WTC11 (cell line): Measurements from ENCODE around the gene TBC1D22A. TPM values are rescaled to one million over a fixed set of nuclear protein-coding genes. Genes with fewer than 3 reads are reported as not detected.

ENCODE experiments used
- ATAC-seq: fragments of 200-7000 bp; cut with Tn5 transposase; 2 replicates; pipeline ENCODE4 v1.10.0; 2021; ENCODE audit warnings: mild to moderate bottlenecking, moderate library complexity
- CTCF ChIA-PET: fragments of 300-600 bp; sonication (Branson Sonifier 250); formaldehyde crosslinking; loops from one replicate; lab custom pipeline; 2021; ENCODE audit warnings: antibody characterized with exemption; lab: Charles Lee
- POLR2A ChIA-PET: fragments of 350-600 bp; sonication (Branson Sonifier 250); formaldehyde crosslinking; loops from one replicate; lab custom pipeline; 2021; ENCODE audit warnings: antibody characterized with exemption; lab: Charles Lee
- DNase-seq: peaks from one replicate; pipeline ENCODE4 v3.0.0; 2021; ENCODE audit warnings: low spot score
- H3K27ac Mint-ChIP-seq: 2 replicates; pipeline ENCODE4 v1.8.0; 2021; ENCODE audit warnings: mixed read lengths
- H3K27me3 Mint-ChIP-seq: 2 replicates; pipeline ENCODE4 v1.8.0; 2021; ENCODE audit warnings: low read depth, mild to moderate bottlenecking, moderate library complexity, mixed read lengths
- H3K36me3 Mint-ChIP-seq: 2 replicates; pipeline ENCODE4 v1.8.0; 2021; ENCODE audit warnings: mixed read lengths
- H3K4me1 Mint-ChIP-seq: 2 replicates; pipeline ENCODE4 v1.8.0; 2022; ENCODE audit warnings: mixed read lengths
- H3K4me3 Mint-ChIP-seq: 2 replicates; pipeline ENCODE4 v1.8.0; 2021; ENCODE audit warnings: mild to moderate bottlenecking, moderate library complexity, mixed read lengths
- H3K9me3 Mint-ChIP-seq: 2 replicates; pipeline ENCODE4 v1.8.0; 2021; ENCODE audit warnings: mixed read lengths
- ATF1 ChIP-seq: sonication (generic); formaldehyde crosslinking; IDR thresholded peaks from 2 replicates; pipeline ENCODE4 v1.8.1; 2023; ENCODE audit warnings: mild to moderate bottlenecking, moderate library complexity, missing genetic modification reagents
- CBFB ChIP-seq: sonication (generic); formaldehyde crosslinking; IDR thresholded peaks from 2 replicates; pipeline ENCODE4 v1.8.1; 2022; ENCODE audit warnings: mild to moderate bottlenecking, low read depth, missing genetic modification reagents
- ELF4 ChIP-seq: sonication (generic); formaldehyde crosslinking; IDR thresholded peaks from 2 replicates; pipeline ENCODE4 v1.8.1; 2022; ENCODE audit warnings: low read depth, mild to moderate bottlenecking, moderate library complexity, missing genetic modification reagents
- FOXP1 ChIP-seq: sonication (generic); formaldehyde crosslinking; IDR thresholded peaks from 2 replicates; pipeline ENCODE4 v1.8.0; 2022; ENCODE audit warnings: missing genetic modification reagents, mild to moderate bottlenecking, moderate library complexity, borderline replicate concordance
- KAT7 ChIP-seq: sonication (generic); formaldehyde crosslinking; IDR thresholded peaks from 2 replicates; pipeline ENCODE4 v1.8.1; 2023; ENCODE audit warnings: missing genetic modification reagents, mild to moderate bottlenecking, borderline replicate concordance
- MYBL2 ChIP-seq: sonication (generic); formaldehyde crosslinking; IDR thresholded peaks from 2 replicates; pipeline ENCODE4 v1.8.1; 2023; ENCODE audit warnings: mild to moderate bottlenecking, moderate library complexity, missing genetic modification reagents
- OVOL2 ChIP-seq: fragments of 250-450 bp; sonication (Bioruptor Pico); IDR thresholded peaks from 2 replicates; pipeline ENCODE4 v1.9.0; 2021; ENCODE audit warnings: mild to moderate bottlenecking, borderline replicate concordance
- SMAD3 ChIP-seq: sonication (generic); formaldehyde crosslinking; IDR thresholded peaks from 2 replicates; pipeline ENCODE4 v1.8.0; 2022; ENCODE audit warnings: missing genetic modification reagents, mild to moderate bottlenecking, borderline replicate concordance
- ZNF219 ChIP-seq: sonication (generic); formaldehyde crosslinking; IDR thresholded peaks from 2 replicates; pipeline ENCODE4 v1.8.0; 2023; ENCODE audit warnings: missing genetic modification reagents, mild to moderate bottlenecking, borderline replicate concordance
- total RNA-seq: library from RNA; stranded (reverse); gene quantifications from 3 replicates; pipeline ENCODE4 v1.2.3, GENCODE V29; 2021
- TF ChIP-seq, protein P1 (sequence below): sonication (generic); formaldehyde crosslinking; IDR thresholded peaks from 2 replicates; pipeline ENCODE4 v1.8.1; 2022; ENCODE audit warnings: mild to moderate bottlenecking, missing genetic modification reagents, moderate library complexity, borderline replicate concordance
- TF ChIP-seq, protein P2 (sequence below): sonication (generic); formaldehyde crosslinking; IDR thresholded peaks from 2 replicates; pipeline ENCODE4 v1.8.0; 2022; ENCODE audit warnings: mild to moderate bottlenecking, missing genetic modification reagents
- TF ChIP-seq, protein P3 (sequence below): sonication (generic); formaldehyde crosslinking; IDR thresholded peaks from 2 replicates; pipeline ENCODE4 v1.8.0; 2022; ENCODE audit warnings: missing genetic modification reagents
- TF ChIP-seq, protein P4 (sequence below): sonication (generic); formaldehyde crosslinking; IDR thresholded peaks from 2 replicates; pipeline ENCODE4 v1.8.1; 2023; ENCODE audit warnings: mild to moderate bottlenecking, missing genetic modification reagents
- TF ChIP-seq, protein P5 (sequence below): sonication (generic); formaldehyde crosslinking; IDR thresholded peaks from 2 replicates; pipeline ENCODE4 v1.8.0; 2022; ENCODE audit warnings: mild to moderate bottlenecking, missing genetic modification reagents
- TF ChIP-seq, protein P6 (sequence below): sonication (generic); formaldehyde crosslinking; conservative IDR thresholded peaks from 2 replicates; pipeline ENCODE4 v1.8.1; 2022; ENCODE audit warnings: mild to moderate bottlenecking, missing genetic modification reagents

TBC1D22A gene
- total RNA-seq, 1 experiment from 2014 or later: 18.1 TPM

DNA sequence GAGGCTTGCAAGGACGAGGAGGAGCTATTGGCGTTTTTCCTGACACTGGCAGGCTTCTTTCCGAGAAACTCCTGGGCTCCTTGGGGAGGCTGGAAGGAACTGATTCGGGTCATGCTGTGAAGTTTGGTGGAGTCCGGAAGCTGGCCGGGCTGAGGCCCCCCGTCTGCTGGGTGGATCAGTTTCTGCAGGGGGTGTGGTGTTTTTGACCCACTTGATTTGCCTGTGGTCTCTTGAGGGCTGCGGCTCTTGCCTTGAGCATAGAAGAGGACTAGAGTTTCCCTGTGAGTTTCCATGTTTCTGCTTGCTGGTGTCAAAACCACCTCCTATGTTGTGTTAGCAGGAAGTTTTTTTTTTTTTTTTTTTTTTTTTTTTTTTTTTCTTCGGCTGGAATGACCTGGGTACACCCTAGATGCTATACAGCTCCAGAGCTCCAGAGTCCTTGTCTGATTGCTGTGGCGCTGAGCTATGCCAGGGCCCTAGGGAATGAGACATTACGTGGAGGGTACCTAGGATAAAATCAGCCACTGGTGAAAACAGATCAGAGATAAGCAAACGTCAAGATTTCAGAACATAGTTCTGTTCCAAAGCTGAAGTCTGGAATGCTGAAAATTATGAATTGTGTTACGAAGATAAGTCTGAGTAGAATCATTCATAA lies 728 bp downstream of the TBC1D22A start:
- POLR2A ChIA-PET: interaction anchor here (0.6 to 1.4 kb wide), 6 partner anchors 11 to 123 kb away, joined by 3 to 7 read pairs (median 4); no protein-coding TSS in a partner anchor

DNA sequence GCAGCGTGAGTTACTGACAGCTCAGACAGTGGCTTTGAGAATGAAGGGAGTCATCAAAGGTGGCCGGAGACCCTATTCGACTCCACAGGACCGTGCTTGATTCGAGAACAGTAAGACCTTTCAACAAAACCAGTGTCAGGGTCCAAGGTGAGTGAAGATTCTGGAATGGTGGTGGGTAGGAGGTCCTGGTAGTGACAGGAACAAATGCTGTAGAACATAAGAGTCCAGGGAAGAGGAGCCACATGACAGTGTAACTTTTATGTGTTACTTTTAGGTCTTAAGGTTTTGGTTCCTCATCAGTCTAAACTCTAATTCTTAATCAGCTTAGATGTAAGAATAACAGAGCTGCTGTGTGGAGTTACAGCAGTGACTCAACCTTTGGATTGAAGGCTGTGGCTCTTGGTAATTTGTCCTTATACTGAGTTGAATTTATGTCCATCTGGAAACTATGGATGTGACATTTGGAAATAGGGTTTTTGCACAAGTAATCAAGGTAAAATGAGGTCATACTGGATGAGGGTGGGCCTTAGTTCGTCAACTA lies 1.8 kb downstream of the TBC1D22A start:
- TF ChIP-seq KAT7 (CRISPR knock-in tag): no peak
- TF ChIP-seq, protein P1, sequence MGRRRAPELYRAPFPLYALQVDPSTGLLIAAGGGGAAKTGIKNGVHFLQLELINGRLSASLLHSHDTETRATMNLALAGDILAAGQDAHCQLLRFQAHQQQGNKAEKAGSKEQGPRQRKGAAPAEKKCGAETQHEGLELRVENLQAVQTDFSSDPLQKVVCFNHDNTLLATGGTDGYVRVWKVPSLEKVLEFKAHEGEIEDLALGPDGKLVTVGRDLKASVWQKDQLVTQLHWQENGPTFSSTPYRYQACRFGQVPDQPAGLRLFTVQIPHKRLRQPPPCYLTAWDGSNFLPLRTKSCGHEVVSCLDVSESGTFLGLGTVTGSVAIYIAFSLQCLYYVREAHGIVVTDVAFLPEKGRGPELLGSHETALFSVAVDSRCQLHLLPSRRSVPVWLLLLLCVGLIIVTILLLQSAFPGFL: no peak
- TF ChIP-seq, protein P2, sequence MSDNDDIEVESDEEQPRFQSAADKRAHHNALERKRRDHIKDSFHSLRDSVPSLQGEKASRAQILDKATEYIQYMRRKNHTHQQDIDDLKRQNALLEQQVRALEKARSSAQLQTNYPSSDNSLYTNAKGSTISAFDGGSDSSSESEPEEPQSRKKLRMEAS (CRISPR knock-in tag): no peak
- H3K27ac Mint-ChIP-seq: no peak overlapping the region; the same call in 1 of the 2 replicates
- H3K36me3 Mint-ChIP-seq: no peaks in the 10 kb centered on the region
- CTCF ChIA-PET: interaction anchor here (1.2 to 1.4 kb wide), 2 partner anchors 84 to 200 kb away, joined by 3 to 4 read pairs; no protein-coding TSS in a partner anchor
- no peaks in the 10 kb centered on the region for H3K27me3 Mint-ChIP-seq
- H3K4me3 Mint-ChIP-seq: peak overlapping the region; percentile 99
- ATAC-seq (no peak), DNase-seq (no peak)
- H3K9me3 Mint-ChIP-seq: no peaks in the 10 kb centered on the region
- POLR2A ChIA-PET: no interaction called here
- peaks cover 20% of the 10 kb centered on the region for H3K4me1 Mint-ChIP-seq

More for the DNA sequence above, 728 bp downstream of the TBC1D22A start:
- peak overlapping the region; percentile 99 for H3K4me3 Mint-ChIP-seq
- ATAC-seq: peak; percentile 4
- H3K4me1 Mint-ChIP-seq: peaks cover 20% of the 10 kb centered on the region
- TF ChIP-seq SMAD3 (CRISPR knock-in tag) (no peak), FOXP1 (no peak), ATF1 (CRISPR knock-in tag) (no peak), ZNF219 (CRISPR knock-in tag) (no peak), MYBL2 (CRISPR knock-in tag) (no peak), OVOL2 (CRISPR knock-in tag) (no peak), CBFB (CRISPR knock-in tag) (no peak), ELF4 (CRISPR knock-in tag) (no peak)
- TF ChIP-seq, protein P3, sequence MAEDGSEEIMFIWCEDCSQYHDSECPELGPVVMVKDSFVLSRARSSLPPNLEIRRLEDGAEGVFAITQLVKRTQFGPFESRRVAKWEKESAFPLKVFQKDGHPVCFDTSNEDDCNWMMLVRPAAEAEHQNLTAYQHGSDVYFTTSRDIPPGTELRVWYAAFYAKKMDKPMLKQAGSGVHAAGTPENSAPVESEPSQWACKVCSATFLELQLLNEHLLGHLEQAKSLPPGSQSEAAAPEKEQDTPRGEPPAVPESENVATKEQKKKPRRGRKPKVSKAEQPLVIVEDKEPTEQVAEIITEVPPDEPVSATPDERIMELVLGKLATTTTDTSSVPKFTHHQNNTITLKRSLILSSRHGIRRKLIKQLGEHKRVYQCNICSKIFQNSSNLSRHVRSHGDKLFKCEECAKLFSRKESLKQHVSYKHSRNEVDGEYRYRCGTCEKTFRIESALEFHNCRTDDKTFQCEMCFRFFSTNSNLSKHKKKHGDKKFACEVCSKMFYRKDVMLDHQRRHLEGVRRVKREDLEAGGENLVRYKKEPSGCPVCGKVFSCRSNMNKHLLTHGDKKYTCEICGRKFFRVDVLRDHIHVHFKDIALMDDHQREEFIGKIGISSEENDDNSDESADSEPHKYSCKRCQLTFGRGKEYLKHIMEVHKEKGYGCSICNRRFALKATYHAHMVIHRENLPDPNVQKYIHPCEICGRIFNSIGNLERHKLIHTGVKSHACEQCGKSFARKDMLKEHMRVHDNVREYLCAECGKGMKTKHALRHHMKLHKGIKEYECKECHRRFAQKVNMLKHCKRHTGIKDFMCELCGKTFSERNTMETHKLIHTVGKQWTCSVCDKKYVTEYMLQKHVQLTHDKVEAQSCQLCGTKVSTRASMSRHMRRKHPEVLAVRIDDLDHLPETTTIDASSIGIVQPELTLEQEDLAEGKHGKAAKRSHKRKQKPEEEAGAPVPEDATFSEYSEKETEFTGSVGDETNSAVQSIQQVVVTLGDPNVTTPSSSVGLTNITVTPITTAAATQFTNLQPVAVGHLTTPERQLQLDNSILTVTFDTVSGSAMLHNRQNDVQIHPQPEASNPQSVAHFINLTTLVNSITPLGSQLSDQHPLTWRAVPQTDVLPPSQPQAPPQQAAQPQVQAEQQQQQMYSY (CRISPR knock-in tag): no peak
- TF ChIP-seq, protein P4, sequence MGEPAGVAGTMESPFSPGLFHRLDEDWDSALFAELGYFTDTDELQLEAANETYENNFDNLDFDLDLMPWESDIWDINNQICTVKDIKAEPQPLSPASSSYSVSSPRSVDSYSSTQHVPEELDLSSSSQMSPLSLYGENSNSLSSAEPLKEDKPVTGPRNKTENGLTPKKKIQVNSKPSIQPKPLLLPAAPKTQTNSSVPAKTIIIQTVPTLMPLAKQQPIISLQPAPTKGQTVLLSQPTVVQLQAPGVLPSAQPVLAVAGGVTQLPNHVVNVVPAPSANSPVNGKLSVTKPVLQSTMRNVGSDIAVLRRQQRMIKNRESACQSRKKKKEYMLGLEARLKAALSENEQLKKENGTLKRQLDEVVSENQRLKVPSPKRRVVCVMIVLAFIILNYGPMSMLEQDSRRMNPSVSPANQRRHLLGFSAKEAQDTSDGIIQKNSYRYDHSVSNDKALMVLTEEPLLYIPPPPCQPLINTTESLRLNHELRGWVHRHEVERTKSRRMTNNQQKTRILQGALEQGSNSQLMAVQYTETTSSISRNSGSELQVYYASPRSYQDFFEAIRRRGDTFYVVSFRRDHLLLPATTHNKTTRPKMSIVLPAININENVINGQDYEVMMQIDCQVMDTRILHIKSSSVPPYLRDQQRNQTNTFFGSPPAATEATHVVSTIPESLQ: no peak
- TF ChIP-seq, protein P5, sequence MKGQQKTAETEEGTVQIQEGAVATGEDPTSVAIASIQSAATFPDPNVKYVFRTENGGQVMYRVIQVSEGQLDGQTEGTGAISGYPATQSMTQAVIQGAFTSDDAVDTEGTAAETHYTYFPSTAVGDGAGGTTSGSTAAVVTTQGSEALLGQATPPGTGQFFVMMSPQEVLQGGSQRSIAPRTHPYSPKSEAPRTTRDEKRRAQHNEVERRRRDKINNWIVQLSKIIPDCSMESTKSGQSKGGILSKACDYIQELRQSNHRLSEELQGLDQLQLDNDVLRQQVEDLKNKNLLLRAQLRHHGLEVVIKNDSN: no peak
- TF ChIP-seq, protein P6, sequence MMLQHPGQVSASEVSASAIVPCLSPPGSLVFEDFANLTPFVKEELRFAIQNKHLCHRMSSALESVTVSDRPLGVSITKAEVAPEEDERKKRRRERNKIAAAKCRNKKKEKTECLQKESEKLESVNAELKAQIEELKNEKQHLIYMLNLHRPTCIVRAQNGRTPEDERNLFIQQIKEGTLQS (CRISPR knock-in tag): no peak
- CTCF ChIA-PET: interaction anchor here (1.0 to 2.0 kb wide), 9 partner anchors 11 to 395 kb away, joined by 3 to 23 read pairs (median 5); partner anchors contain the start of gene CERK
- H3K9me3 Mint-ChIP-seq: no peaks in the 10 kb centered on the region
- no peaks in the 10 kb centered on the region for H3K27me3 Mint-ChIP-seq
- peak overlapping the region; percentile 99 for H3K27ac Mint-ChIP-seq
- H3K36me3 Mint-ChIP-seq: peaks cover 3% of the 10 kb centered on the region; the same call in 1 of the 2 replicates
- DNase-seq: no peak
